Measurements from ENCODE around the gene RSL1D1.

Gene RSL1D1

GRCh38 chr16:11801481-11802021, 49.8 kb downstream of the RSL1D1 start:
- no peak for TF ChIP-seq CTCF (conservative IDR thresholded peaks at IDR 0.05)
- H3K27ac ChIP-seq, result no peak overlapping the region

- H3K27ac ChIP-seq, result no peak overlapping the region
These were observed 51.0 kb downstream of the RSL1D1 start for GRCh38 chr16:11800382-11800718.

DNA sequence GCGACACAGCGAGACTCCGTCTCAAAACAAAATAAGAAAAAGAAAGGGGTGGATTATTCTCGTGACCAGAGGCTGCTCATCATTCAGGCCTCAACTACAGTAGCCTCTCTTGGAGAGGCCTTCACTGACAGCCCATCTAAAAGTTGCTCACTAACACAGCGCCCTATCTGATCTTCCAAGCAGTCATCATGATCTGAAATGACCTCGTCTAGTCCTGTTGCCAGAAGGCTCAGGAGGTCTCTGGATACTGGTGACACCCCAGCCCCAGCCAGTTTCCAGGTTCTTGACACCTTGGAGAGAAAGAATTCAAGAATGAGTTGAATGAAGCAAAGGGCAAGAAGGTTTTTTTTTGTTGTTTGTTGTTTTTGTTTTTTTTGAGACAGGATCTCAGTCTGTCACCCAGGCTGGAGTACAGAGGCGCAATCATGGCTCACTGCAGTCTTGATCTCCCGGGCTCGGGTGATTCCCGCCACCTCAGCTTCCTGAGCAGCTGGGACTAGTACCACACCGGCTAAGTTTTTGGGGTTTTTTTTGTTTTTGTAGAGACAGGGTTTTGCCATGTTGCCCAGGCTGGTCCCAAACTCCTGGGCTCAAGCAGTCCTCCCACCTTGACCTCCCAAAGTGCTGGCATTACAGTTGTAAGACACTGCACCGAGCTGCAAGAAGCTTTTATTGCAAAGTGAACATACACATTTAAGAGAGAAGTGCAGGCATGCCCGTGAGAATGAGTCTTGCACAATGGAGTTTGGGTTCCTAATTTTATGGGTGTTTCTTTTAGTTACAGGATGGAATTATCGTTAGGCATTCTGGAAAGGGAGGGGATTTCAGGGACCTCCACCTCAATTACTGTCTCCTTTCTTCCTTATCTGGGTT, 51.6 kb downstream of the RSL1D1 start:
- no peak overlapping the region for H3K27ac ChIP-seq

More at GRCh38 chr16:11800382-11800718, 51.0 kb downstream of the RSL1D1 start:
- no peak for TF ChIP-seq CTCF (conservative IDR thresholded peaks at IDR 0.05)

GRCh38 chr16:11799017-11799381, 52.3 kb downstream of the RSL1D1 start:
- H3K27ac ChIP-seq, result peak overlapping the region; percentile 92; the same call in 1 of the 2 replicates

More for the DNA sequence above, 51.6 kb downstream of the RSL1D1 start:
- TF ChIP-seq CTCF (conservative IDR thresholded peaks at IDR 0.05), result no peak

GRCh38 chr16:11797957-11798299, 53.4 kb downstream of the RSL1D1 start:
- no peak for TF ChIP-seq CTCF (conservative IDR thresholded peaks at IDR 0.05)
- peak overlapping the region; percentile 92 for H3K27ac ChIP-seq

More at GRCh38 chr16:11799017-11799381, 52.3 kb downstream of the RSL1D1 start:
- no peak for TF ChIP-seq CTCF (conservative IDR thresholded peaks at IDR 0.05)

GRCh38 chr16:11797166-11797956, 54.0 kb downstream of the RSL1D1 start, which contains the start of gene ZC3H7A:
Gene ZC3H7A, minus strand, starts transcription at chr16:11797258. Its CDS starts 14,904 bp downstream, at chr16:11782354.
- peak; percentile 89 for TF ChIP-seq CTCF (conservative IDR thresholded peaks at IDR 0.05)

More at GRCh38 chr16:11797166-11797956, 54.0 kb downstream of the RSL1D1 start, which contains the start of gene ZC3H7A:
- H3K27ac ChIP-seq, result peak within 1 kb of the TSS; percentile 92
